ENCODE measurements around the gene MARK3. TPM values are rescaled to one million over a fixed set of nuclear protein-coding genes. Genes with fewer than 3 reads are reported as not detected.
A peak's percentile ranks its signal among the peaks of the same experiment; 100 is the strongest.

MARK3 gene
- total RNA-seq, 4 donors from 2014 or later, result 44.4 to 112 (median 67.5) TPM

GRCh38 chr14:103488960-103489359 lies 103.7 kb downstream of the MARK3 start:
- Histone ChIP-seq H3K4me3 (no peak overlapping the region), H3K36me3 (peaks cover 8 to 98% (median 17%) of the 10 kb centered on the region in 3 donors), H3K27ac (no peak overlapping the region), H3K27me3 (no peaks in the 10 kb centered on the region), H3K4me1 (peaks cover 0 to 2% (median 0%) of the 10 kb centered on the region in 3 donors), H3K9me3 (no peaks in the 10 kb centered on the region)
- DNase-seq, result no peak
- WGBS, 2 donors, result 88% methylated on average over 2 of the region's 2 CpGs
- TF ChIP-seq, protein P1, sequence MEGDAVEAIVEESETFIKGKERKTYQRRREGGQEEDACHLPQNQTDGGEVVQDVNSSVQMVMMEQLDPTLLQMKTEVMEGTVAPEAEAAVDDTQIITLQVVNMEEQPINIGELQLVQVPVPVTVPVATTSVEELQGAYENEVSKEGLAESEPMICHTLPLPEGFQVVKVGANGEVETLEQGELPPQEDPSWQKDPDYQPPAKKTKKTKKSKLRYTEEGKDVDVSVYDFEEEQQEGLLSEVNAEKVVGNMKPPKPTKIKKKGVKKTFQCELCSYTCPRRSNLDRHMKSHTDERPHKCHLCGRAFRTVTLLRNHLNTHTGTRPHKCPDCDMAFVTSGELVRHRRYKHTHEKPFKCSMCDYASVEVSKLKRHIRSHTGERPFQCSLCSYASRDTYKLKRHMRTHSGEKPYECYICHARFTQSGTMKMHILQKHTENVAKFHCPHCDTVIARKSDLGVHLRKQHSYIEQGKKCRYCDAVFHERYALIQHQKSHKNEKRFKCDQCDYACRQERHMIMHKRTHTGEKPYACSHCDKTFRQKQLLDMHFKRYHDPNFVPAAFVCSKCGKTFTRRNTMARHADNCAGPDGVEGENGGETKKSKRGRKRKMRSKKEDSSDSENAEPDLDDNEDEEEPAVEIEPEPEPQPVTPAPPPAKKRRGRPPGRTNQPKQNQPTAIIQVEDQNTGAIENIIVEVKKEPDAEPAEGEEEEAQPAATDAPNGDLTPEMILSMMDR (IDR thresholded peaks at IDR 0.05), result no peak
- intact Hi-C loops (cut with DNase I), result no loop called here

- intact Hi-C loops (cut with DNase I), result no loop called here
- TF ChIP-seq POLR2A (IDR thresholded peaks at IDR 0.05), result no peak
- TF ChIP-seq, protein P1 (IDR thresholded peaks at IDR 0.05), result no peak
- Histone ChIP-seq H3K36me3 (peaks cover 8 to 98% (median 18%) of the 10 kb centered on the region in 3 donors), H3K4me1 (no peaks in the 10 kb centered on the region), H3K9me3 (no peaks in the 10 kb centered on the region), H3K4me3 (no peak overlapping the region), H3K27ac (no peak overlapping the region), H3K27me3 (no peaks in the 10 kb centered on the region)
- 93 to 100% methylated on average over 2 of the region's 2 CpGs for WGBS, 2 donors
- no peak for DNase-seq
Observed at GRCh38 chr14:103489621-103490020, 104.4 kb downstream of the MARK3 start.

GRCh38 chr14:103491691-103492090 lies 106.5 kb downstream of the MARK3 start:
- WGBS, 2 donors, result 90 to 93% methylated on average over 7 to 10 of the region's 10 CpGs
- Histone ChIP-seq H3K4me1 (peaks cover 0 to 8% (median 0%) of the 10 kb centered on the region in 3 donors), H3K9me3 (no peaks in the 10 kb centered on the region), H3K36me3 (peaks cover 8 to 98% (median 30%) of the 10 kb centered on the region in 3 donors), H3K4me3 (no peak overlapping the region), H3K27me3 (no peaks in the 10 kb centered on the region), H3K27ac (no peak overlapping the region)
- intact Hi-C loops (cut with DNase I), result no loop called here
- no peak for TF ChIP-seq POLR2A (IDR thresholded peaks at IDR 0.05)
- TF ChIP-seq, protein P1 (IDR thresholded peaks at IDR 0.05), result no peak
- DNase-seq, result no peak

DNA sequence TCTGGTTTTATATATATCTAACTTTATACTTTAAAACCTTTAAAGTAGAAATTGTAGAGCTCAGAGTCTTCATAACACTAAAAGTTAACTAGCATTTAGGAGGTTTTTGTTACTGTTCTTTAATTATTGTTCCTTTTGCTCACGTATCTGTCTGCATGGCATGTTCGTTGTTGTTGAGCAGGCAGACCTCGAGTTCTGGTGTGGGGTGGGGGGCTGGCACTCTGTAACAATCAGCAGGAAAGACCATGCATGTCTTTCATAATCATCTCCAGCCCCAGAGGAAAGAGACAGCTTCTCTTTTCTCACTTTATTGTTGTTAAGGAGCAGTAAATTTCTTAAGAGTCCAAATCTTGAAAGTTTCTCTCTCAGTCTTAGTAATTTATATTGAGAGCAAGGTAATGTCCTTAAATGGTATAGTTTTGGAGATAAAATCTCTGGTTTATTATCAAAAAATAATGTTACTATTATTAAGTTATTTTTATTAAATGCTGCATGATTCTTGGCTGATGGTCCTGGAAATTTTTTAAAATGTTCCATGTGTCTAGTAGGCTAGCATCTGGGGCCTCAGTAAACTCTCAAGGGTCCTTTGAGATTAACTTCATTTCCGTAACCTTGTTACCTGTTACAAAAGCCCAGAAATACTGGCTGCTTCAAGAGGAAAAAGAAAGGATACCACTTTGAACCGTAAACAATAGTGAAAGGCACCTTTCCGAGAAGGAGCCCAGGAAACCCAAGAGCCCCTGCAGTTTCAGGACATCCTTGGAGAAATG lies 107.1 kb downstream of the MARK3 start:
- Histone ChIP-seq H3K27me3 (no peaks in the 10 kb centered on the region), H3K4me3 (no peak overlapping the region), H3K36me3 (peaks cover 6 to 100% (median 29%) of the 10 kb centered on the region in 3 donors), H3K4me1 (peaks cover 0 to 8% (median 0%) of the 10 kb centered on the region in 3 donors), H3K9me3 (no peaks in the 10 kb centered on the region), H3K27ac (peak overlapping the region in 1 of 4 donors; percentile 13)
- no peak for DNase-seq
- WGBS, 2 donors, result 78 to 82% methylated on average over 6 of the region's 6 CpGs
- TF ChIP-seq, protein P1 (IDR thresholded peaks at IDR 0.05), result no peak
- no peak for TF ChIP-seq POLR2A (IDR thresholded peaks at IDR 0.05)
- intact Hi-C loops (cut with DNase I), result no loop called here

DNA sequence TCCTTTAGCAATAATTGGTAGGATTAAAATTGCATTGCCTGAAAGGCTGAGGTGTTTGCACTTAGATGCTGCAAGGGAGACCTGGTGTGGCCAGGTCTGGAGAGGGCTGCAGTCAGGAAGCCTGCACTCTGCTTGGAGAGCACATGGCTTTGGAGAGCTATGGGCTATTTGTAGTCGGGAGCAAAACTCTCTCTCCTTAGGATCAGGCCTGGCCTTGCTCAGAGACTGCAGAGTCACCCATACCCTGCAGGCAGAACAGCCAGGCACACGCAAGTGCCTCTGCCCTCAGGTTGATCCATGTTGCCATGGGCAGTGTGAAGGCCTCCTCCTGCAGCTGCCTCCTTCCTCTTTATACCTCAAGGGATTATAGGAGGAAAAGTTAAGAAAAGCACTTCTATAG lies 110.6 kb downstream of the MARK3 start:
- peaks cover 0 to 95% (median 13%) of the 10 kb centered on the region in 3 donors for H3K36me3 ChIP-seq
- H3K4me1 ChIP-seq, result peaks cover 0 to 23% (median 0%) of the 10 kb centered on the region in 3 donors
- no peak for DNase-seq
- no peak overlapping the region for H3K27ac ChIP-seq
- H3K4me3 ChIP-seq, result no peak overlapping the region
- H3K27me3 ChIP-seq, result no peaks in the 10 kb centered on the region
- no peaks in the 10 kb centered on the region for H3K9me3 ChIP-seq
- TF ChIP-seq, protein P1 (IDR thresholded peaks at IDR 0.05), result no peak
- no peak for TF ChIP-seq POLR2A (IDR thresholded peaks at IDR 0.05)
- intact Hi-C loops (cut with DNase I), result no loop called here
- 20 to 37% methylated on average over 1 to 2 of the region's 2 CpGs for WGBS, 2 donors
